Adrenal gland (tissue), 5 donors: ENCODE measurements around the gene RNF123.

Experiments used
- CTCF ChIP-seq, 6 experiments: fragments of 450-650 bp in 4 of 6; fragments of 200-600 bp in 2 of 6; sonication (generic) in 1 of 6; IDR thresholded peaks; 1 replicate in 5 of 6; 2 replicates in 1 of 6; pipeline versions ENCODE4 v1.5.1 to v1.8.0; 2016 to 2021; ENCODE audit warnings: antibody characterized with exemption in 6 of 6, mild to moderate bottlenecking in 2 of 6, moderate library complexity in 1 of 6
- POLR2A ChIP-seq, 2 donors: fragments of 450-650 bp; IDR thresholded peaks; one replicate each; pipeline ENCODE4 v1.6.1; 2017; ENCODE audit warnings: antibody characterized with exemption in 2 of 2, mild to moderate bottlenecking in 2 of 2, moderate library complexity in 1 of 2
- donor health status: DM: no; HTN: no; CAD: no.

GRCh38 chr3:49673715-49674496, 15.5 kb upstream of the RNF123 start, which contains the start of gene APEH:
- TF ChIP-seq CTCF (IDR thresholded peaks at IDR 0.05) (peak in 1 of 6 experiments; percentile 1), POLR2A (IDR thresholded peaks at IDR 0.05) (peak in 1 of 2 donors; percentile 69)
